DMS153 treated with DMSO at 0.1 percent for 48 hours (cell line): ENCODE results near the gene LMBR1.
"Not testable (repeated sequence)": the region's sequence is repeated elsewhere in the genome, so short reads cannot be mapped to it uniquely, and the experiment has no call there.

Experiments
- DNase-seq: peaks from one replicate; lab custom pipeline; 2025; ENCODE audit not compliant: unreplicated experiment; lab: John Stamatoyannopoulos, UW

LMBR1 gene

GRCh38 chr7:156803656-156804055 lies 89.3 kb downstream of the LMBR1 start:
- not testable (repeated sequence) for DNase-seq

- no peak for DNase-seq
These were observed 90.8 kb downstream of the LMBR1 start for GRCh38 chr7:156802214-156802613.

- DNase-seq: no peak
These were observed 97.6 kb downstream of the LMBR1 start for GRCh38 chr7:156795415-156795814.

- DNase-seq: no peak
These were observed 99.6 kb downstream of the LMBR1 start for GRCh38 chr7:156793334-156793733.

- DNase-seq: no peak
These were observed 100.4 kb downstream of the LMBR1 start for GRCh38 chr7:156792611-156793010.

GRCh38 chr7:156791241-156791640 lies 101.7 kb downstream of the LMBR1 start:
- DNase-seq: no peak

- no peak for DNase-seq
These were observed 102.7 kb downstream of the LMBR1 start for GRCh38 chr7:156790264-156790663.

- DNase-seq: no peak
These were observed 106.9 kb downstream of the LMBR1 start for GRCh38 chr7:156785998-156786543.

- DNase-seq: no peak
These were observed 109.1 kb downstream of the LMBR1 start for GRCh38 chr7:156783864-156784263.

- DNase-seq: no peak
These were observed 111.0 kb downstream of the LMBR1 start for GRCh38 chr7:156781972-156782371.

- DNase-seq: no peak
These were observed 112.1 kb downstream of the LMBR1 start for GRCh38 chr7:156780724-156781455.

GRCh38 chr7:156778668-156779067 lies 114.3 kb downstream of the LMBR1 start:
- DNase-seq: no peak

GRCh38 chr7:156778201-156778600 lies 114.8 kb downstream of the LMBR1 start:
- no peak for DNase-seq

- DNase-seq: no peak
These were observed 115.5 kb downstream of the LMBR1 start for GRCh38 chr7:156777364-156778069.

GRCh38 chr7:156776527-156776926 lies 116.5 kb downstream of the LMBR1 start:
- no peak for DNase-seq

- no peak for DNase-seq
These were observed 119.0 kb downstream of the LMBR1 start for GRCh38 chr7:156773966-156774365.

GRCh38 chr7:156772725-156773124 lies 120.3 kb downstream of the LMBR1 start:
- no peak for DNase-seq

GRCh38 chr7:156768698-156769472 lies 124.1 kb downstream of the LMBR1 start:
- no peak for DNase-seq

GRCh38 chr7:156766666-156767065 lies 126.3 kb downstream of the LMBR1 start:
- no peak for DNase-seq

GRCh38 chr7:156765901-156766656 lies 126.9 kb downstream of the LMBR1 start:
- no peak for DNase-seq

GRCh38 chr7:156764766-156765165 lies 128.2 kb downstream of the LMBR1 start:
- no peak for DNase-seq
